B cell (primary cell): ENCODE measurements around the gene NLRP9. TPM values are rescaled to one million over a fixed set of nuclear protein-coding genes. Genes with fewer than 3 reads are reported as not detected.

Experiments used
- ATAC-seq: fragments of 200-7000 bp; cut with Tn5 transposase; one replicate; pipeline ENCODE4 v1.10.0; 2021; ENCODE audit warnings: low read depth, mild to moderate bottlenecking, moderate number of reproducible peaks, moderate library complexity
- CTCF ChIA-PET: fragments of 350-600 bp; sonication (Branson Sonifier 250); formaldehyde crosslinking; loops from one replicate; lab custom pipeline; 2021; ENCODE audit warnings: antibody characterized with exemption, inconsistent platforms; lab: Charles Lee
- POLR2A ChIA-PET: fragments of 350-600 bp; sonication (Branson Sonifier 250); formaldehyde crosslinking; loops from one replicate; lab custom pipeline; 2021; ENCODE audit warnings: antibody characterized with exemption; lab: Charles Lee
- DNase-seq: peaks from one replicate; pipeline ENCODE4 v3.0.0; 2013
- H2AFZ ChIP-seq: 2 replicates; pipeline ENCODE4 v1.6.1; 2012; ENCODE audit warnings: mild to moderate bottlenecking, low read depth, low read length; ENCODE audit not compliant: insufficient read depth, poor library complexity, severe bottlenecking
- H3K27ac ChIP-seq, 2 donors: 1 replicate in 1 of 2; 2 replicates in 1 of 2; pipeline ENCODE4 v1.5.1; 2012 to 2013; ENCODE audit warnings: low read length in 2 of 2, mild to moderate bottlenecking in 2 of 2, moderate library complexity in 1 of 2
- H3K27me3 ChIP-seq, 4 experiments: fragments of 200-600 bp in 1 of 4; sonication (generic) in 1 of 4; replicated peaks in 1 of 4; 1 replicate in 2 of 4; 2 replicates in 2 of 4; pipeline versions ENCODE4 v1.6.1 to v1.7.0; 2013 to 2016; ENCODE audit warnings: low read length in 3 of 4, mild to moderate bottlenecking in 2 of 4, mixed read lengths in 1 of 4, moderate library complexity in 1 of 4; ENCODE audit not compliant: insufficient read depth in 4 of 4, control insufficient read depth in 3 of 4; ENCODE audit errors: control extremely low read depth in 1 of 4
- H3K36me3 ChIP-seq, 2 experiments: replicated peaks in 1 of 2; 1 replicate in 1 of 2; 2 replicates in 1 of 2; pipeline versions ENCODE4 v1.6.1 to v1.7.1; 2013; ENCODE audit warnings: low read length in 1 of 2; ENCODE audit not compliant: insufficient read depth in 2 of 2, control insufficient read depth in 1 of 2; ENCODE audit errors: control extremely low read depth in 1 of 2, extremely low read depth in 1 of 2
- H3K4me1 ChIP-seq, 2 donors: fragments of 200-600 bp in 1 of 2; sonication (generic) in 1 of 2; 1 replicate in 1 of 2; 2 replicates in 1 of 2; pipeline versions ENCODE4 v1.5.1 to v1.6.1; 2013 to 2017; ENCODE audit warnings: low read length in 2 of 2; ENCODE audit not compliant: control insufficient read depth in 2 of 2, insufficient read depth in 2 of 2
- H3K4me2 ChIP-seq: replicated peaks from 2 replicates; pipeline ENCODE3; 2012; ENCODE audit warnings: mild to moderate bottlenecking, low read depth, low read length; ENCODE audit not compliant: poor library complexity, severe bottlenecking
- H3K4me3 ChIP-seq, 5 experiments: fragments of 200-600 bp in 1 of 5; sonication (generic) in 1 of 5; 1 replicate in 3 of 5; 2 replicates in 2 of 5; pipeline versions ENCODE4 v1.5.1 to v1.7.0; 2011 to 2016; ENCODE audit warnings: low read length in 4 of 5, mild to moderate bottlenecking in 4 of 5, low read depth in 2 of 5, control low read depth in 1 of 5, moderate library complexity in 1 of 5; ENCODE audit not compliant: insufficient read depth in 1 of 5; ENCODE audit errors: control extremely low read depth in 1 of 5, extremely low read depth in 1 of 5
- H3K79me2 ChIP-seq: fragments of 200-600 bp; sonication (generic); one replicate; pipeline ENCODE4 v1.6.0; 2016; ENCODE audit warnings: low read length; ENCODE audit not compliant: control insufficient read depth, insufficient read depth
- H3K9ac ChIP-seq: fragments of 200-600 bp; sonication (generic); 2 replicates; pipeline ENCODE4 v1.6.1; 2017; ENCODE audit warnings: mild to moderate bottlenecking, low read length, moderate library complexity
- H3K9me3 ChIP-seq, 3 donors: one replicate each; pipeline versions ENCODE4 v1.6.1 to v1.7.1; 2013; ENCODE audit warnings: low read length in 2 of 3; ENCODE audit not compliant: control insufficient read depth in 2 of 3, insufficient read depth in 1 of 3; ENCODE audit errors: control extremely low read depth in 1 of 3
- H4K20me1 ChIP-seq: 2 replicates; pipeline ENCODE4 v1.6.0; 2012; ENCODE audit warnings: mild to moderate bottlenecking, low read length; ENCODE audit not compliant: insufficient read depth, control insufficient read depth, poor library complexity, severe bottlenecking
- H3K27ac Mint-ChIP-seq: one replicate; pipeline ENCODE4 v1.8.0; 2021; ENCODE audit warnings: mixed read lengths
- H3K27me3 Mint-ChIP-seq: one replicate; pipeline ENCODE4 v1.8.0; 2021; ENCODE audit warnings: mixed read lengths
- H3K4me1 Mint-ChIP-seq: one replicate; pipeline ENCODE4 v1.8.0; 2021; ENCODE audit warnings: mixed read lengths
- H3K4me3 Mint-ChIP-seq: one replicate; pipeline ENCODE4 v1.8.0; 2021; ENCODE audit warnings: mixed read lengths
- H3K9me3 Mint-ChIP-seq: one replicate; pipeline ENCODE4 v1.8.0; 2022; ENCODE audit warnings: mixed read lengths; ENCODE audit not compliant: insufficient read depth
- CTCF ChIP-seq: fragments of 200-600 bp; IDR thresholded peaks from one replicate; pipeline ENCODE4 v1.8.0; 2022; ENCODE audit warnings: antibody characterized with exemption, mild to moderate bottlenecking
- EZH2 ChIP-seq: IDR thresholded peaks from 2 replicates; pipeline ENCODE4 v1.6.1; 2012; ENCODE audit warnings: borderline replicate concordance, low read depth, mild to moderate bottlenecking, moderate library complexity, low read length; ENCODE audit not compliant: insufficient read depth, poor library complexity, severe bottlenecking
- WGBS: methylation state at CpG from one replicate; pipeline ENCODE4 v1.1.5; 2013; ENCODE audit warnings: missing lambda C conversion rate; ENCODE audit not compliant: insufficient coverage; 5-methylcytosine and 5-hydroxymethylcytosine counted together
- intact Hi-C: fragments of 100-400 bp; cut with micrococcal nuclease; formaldehyde crosslinking; loops from one replicate; pipeline ENCODE4 v1.10.0; 2022
- polyA plus RNA-seq: library from polyadenylated mRNA; depleted of rRNA; stranded (reverse); fragments of >200 nt; gene quantifications from 2 replicates; pipeline ENCODE4 v1.2.3, GENCODE V29; 2012
- total RNA-seq, 2 donors: library from RNA; stranded (reverse); fragments of 120-200 nt in 1 of 2; gene quantifications; 1 replicate in 1 of 2; 2 replicates in 1 of 2; pipeline versions ENCODE4 v1.2.3 to v1.2.4, GENCODE V29; 2013 to 2022

The NLRP9 gene
- total and polyA plus RNA-seq, 2 donors (not counting 1 experiment from before 2014, with no cell fraction given): not detected

- peaks cover 3 to 38% of the 10 kb centered on the region in 2 experiments for H3K36me3 ChIP-seq
- Mint-ChIP-seq H3K27me3 (no peaks in the 10 kb centered on the region), H3K9me3 (no peaks in the 10 kb centered on the region), H3K4me1 (no peaks in the 10 kb centered on the region), H3K27ac (no peak overlapping the region), H3K4me3 (no peak overlapping the region)
- no peak overlapping the region for H2AFZ ChIP-seq
- WGBS: 99% methylated on average over 14 of the region's 17 CpGs
- H4K20me1 ChIP-seq: peaks cover 8% of the 10 kb centered on the region
- H3K27ac ChIP-seq: no peak overlapping the region
- no peaks in the 10 kb centered on the region for H3K79me2 ChIP-seq
- TF ChIP-seq EZH2: no peak
- TF ChIP-seq CTCF: no peak
- intact Hi-C loops: no loop called here
- ChIA-PET POLR2A (no interaction called here), CTCF (no interaction called here)
- no peak overlapping the region for H3K9ac ChIP-seq
- no peaks in the 10 kb centered on the region for H3K9me3 ChIP-seq
- no peak overlapping the region for H3K4me3 ChIP-seq
- H3K27me3 ChIP-seq: no peaks in the 10 kb centered on the region
- no peak for ATAC-seq
- no peak overlapping the region for H3K4me2 ChIP-seq
- no peaks in the 10 kb centered on the region for H3K4me1 ChIP-seq
- DNase-seq: no peak
Observed at GRCh38 chr19:55698256-55698655, 39.9 kb downstream of the NLRP9 start.

- POLR2A ChIA-PET: no interaction called here
- no peak overlapping the region for H3K4me3 ChIP-seq
- H2AFZ ChIP-seq: no peak overlapping the region
- H3K27ac ChIP-seq: no peak overlapping the region
- H3K4me1 Mint-ChIP-seq: no peaks in the 10 kb centered on the region
- TF ChIP-seq CTCF: no peak
- no peak for TF ChIP-seq EZH2
- CTCF ChIA-PET: no interaction called here
- H3K4me3 Mint-ChIP-seq: no peak overlapping the region
- H3K9me3 Mint-ChIP-seq: no peaks in the 10 kb centered on the region
- no peaks in the 10 kb centered on the region for H3K27me3 ChIP-seq
- peak overlapping the region; percentile 57 for H3K27ac Mint-ChIP-seq
- H3K9me3 ChIP-seq: no peaks in the 10 kb centered on the region
- no peaks in the 10 kb centered on the region for H3K79me2 ChIP-seq
- peaks cover 8% of the 10 kb centered on the region for H4K20me1 ChIP-seq
- DNase-seq: no peak
- ATAC-seq: no peak
- H3K27me3 Mint-ChIP-seq: no peaks in the 10 kb centered on the region
- no peak overlapping the region for H3K9ac ChIP-seq
- intact Hi-C loops: no loop called here
- 99% methylated on average over 7 of the region's 8 CpGs for WGBS
- H3K36me3 ChIP-seq: peaks cover 3 to 43% of the 10 kb centered on the region in 2 experiments
- H3K4me2 ChIP-seq: no peak overlapping the region
- H3K4me1 ChIP-seq: no peaks in the 10 kb centered on the region
Observed at GRCh38 chr19:55697698-55698097, 40.5 kb downstream of the NLRP9 start.
